ENCODE data around the gene STOML1. TPM values are rescaled to one million over a fixed set of nuclear protein-coding genes. Genes with fewer than 3 reads are reported as not detected.

STOML1 gene
- polyA plus RNA-seq, 1 experiment, result 18.3 TPM

DNA sequence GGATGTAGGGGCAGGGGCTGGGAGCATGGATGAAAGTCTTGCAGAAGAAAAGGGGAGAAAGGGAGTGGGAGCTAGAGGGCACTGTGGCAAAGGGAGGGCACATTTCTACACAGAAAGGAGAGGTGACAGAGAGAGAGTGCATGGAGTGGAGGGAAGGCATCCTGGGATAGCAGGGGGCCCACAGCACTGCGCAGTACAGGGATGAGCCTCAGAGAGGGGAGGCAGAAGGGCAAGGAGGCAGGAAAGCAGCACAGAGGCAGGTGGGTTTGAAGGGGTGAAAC lies 5.4 kb downstream of the STOML1 start:
- H3K36me3 ChIP-seq (ENCODE audit: control insufficient read depth, insufficient read depth, low read length), result peaks cover 1% of the 10 kb centered on the region
- TF ChIP-seq CTCF (IDR thresholded peaks at IDR 0.05; ENCODE audit: insufficient read depth, low read depth, low read length), result no peak
- POLR2A ChIA-PET, result no interaction called here
- H3K4me3 ChIP-seq (ENCODE audit: low read depth, low read length), result no peak overlapping the region
- CTCF ChIA-PET, result interaction anchor here (1.0 to 2.6 kb wide), 5 partner anchors 11 to 54 kb away, joined by 3 to 5 read pairs (median 3); no protein-coding TSS in a partner anchor
- no peaks in the 10 kb centered on the region for H3K27me3 ChIP-seq (ENCODE audit: control insufficient read depth, insufficient read depth, low read length)
- no peak for DNase-seq (ENCODE audit: low read depth)

DNA sequence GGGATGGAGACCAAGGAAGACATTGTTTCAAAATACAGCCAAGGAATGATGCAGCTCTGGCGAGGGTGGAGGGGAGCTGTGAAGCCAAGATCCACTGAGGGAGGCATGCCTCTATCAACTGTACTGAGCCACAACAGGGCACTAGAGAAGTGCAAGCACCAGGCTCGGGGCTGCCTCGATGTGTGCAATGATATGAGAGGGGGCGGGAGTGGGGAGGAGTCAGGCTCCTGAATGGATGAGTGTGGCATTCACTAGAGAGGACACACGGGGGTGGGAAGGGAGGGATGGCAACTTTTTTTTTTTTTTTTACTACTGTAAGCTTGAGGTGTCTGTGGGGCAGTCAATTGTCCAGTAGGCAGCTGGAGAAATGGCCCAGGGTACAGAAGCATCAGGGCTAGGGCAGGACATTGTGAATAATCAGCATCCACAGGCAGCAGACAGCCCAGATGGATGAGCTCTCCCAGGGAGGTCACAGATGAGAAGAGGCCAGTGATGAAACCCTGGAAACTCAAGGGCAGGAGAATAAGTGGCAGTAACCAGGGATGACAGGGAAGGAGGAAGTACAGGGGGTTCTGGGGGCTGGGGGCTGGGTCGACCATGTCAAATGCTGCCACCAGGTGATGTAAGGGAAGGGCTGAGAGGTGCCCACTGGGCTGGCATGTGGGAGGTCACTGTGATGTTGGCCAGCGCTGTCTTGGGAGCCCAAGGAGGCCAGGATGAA lies 5.9 kb downstream of the STOML1 start:
- POLR2A ChIA-PET, result interaction anchor here (0.7 kb wide), 1 partner anchor 51 kb away, joined by 3 read pairs; no protein-coding TSS in a partner anchor
- Histone ChIP-seq H3K4me3 (ENCODE audit: low read depth, low read length) (no peak overlapping the region), H3K27me3 (ENCODE audit: control insufficient read depth, insufficient read depth, low read length) (no peaks in the 10 kb centered on the region), H3K36me3 (ENCODE audit: control insufficient read depth, insufficient read depth, low read length) (peaks cover 1% of the 10 kb centered on the region)
- CTCF ChIA-PET, result interaction anchor here (1.0 to 2.6 kb wide), 9 partner anchors 11 to 66 kb away, joined by 3 to 6 read pairs (median 4); no protein-coding TSS in a partner anchor
- no peak for DNase-seq (ENCODE audit: low read depth)
- no peak for TF ChIP-seq CTCF (IDR thresholded peaks at IDR 0.05; ENCODE audit: insufficient read depth, low read depth, low read length)

- H3K27me3 ChIP-seq (ENCODE audit: control insufficient read depth, insufficient read depth, low read length), result no peaks in the 10 kb centered on the region
- DNase-seq (ENCODE audit: low read depth), result no peak
- ChIA-PET POLR2A (interaction anchor here (0.5 to 0.7 kb wide), 3 partner anchors 10 to 192 kb away, joined by 3 to 10 read pairs (median 3); no protein-coding TSS in a partner anchor), CTCF (interaction anchor here (0.6 to 1.8 kb wide), 9 partner anchors 10 to 67 kb away, joined by 3 to 6 read pairs (median 4); no protein-coding TSS in a partner anchor)
- H3K36me3 ChIP-seq (ENCODE audit: control insufficient read depth, insufficient read depth, low read length), result peaks cover 1% of the 10 kb centered on the region
- no peak for TF ChIP-seq CTCF (IDR thresholded peaks at IDR 0.05; ENCODE audit: insufficient read depth, low read depth, low read length)
- H3K4me3 ChIP-seq (ENCODE audit: low read depth, low read length), result no peak overlapping the region
Measured at GRCh38 chr15:73985101-73985873, 6.8 kb downstream of the STOML1 start.

- TF ChIP-seq CTCF (IDR thresholded peaks at IDR 0.05; ENCODE audit: insufficient read depth, low read depth, low read length), result no peak
Measured at GRCh38 chr15:73984208-73984979, 7.7 kb downstream of the STOML1 start.

More at GRCh38 chr15:73984208-73984979, 7.7 kb downstream of the STOML1 start:
- CTCF ChIA-PET, result interaction anchor here (0.6 to 3.1 kb wide), 5 partner anchors 8 to 64 kb away, joined by 3 to 21 read pairs (median 6); partner anchors contain the start of gene STOML1
- no peak for DNase-seq (ENCODE audit: low read depth)
- POLR2A ChIA-PET, result interaction anchor here (0.6 kb wide), 1 partner anchor 193 kb away, joined by 3 read pairs; no protein-coding TSS in a partner anchor
- no peaks in the 10 kb centered on the region for H3K27me3 ChIP-seq (ENCODE audit: control insufficient read depth, insufficient read depth, low read length)
- H3K4me3 ChIP-seq (ENCODE audit: low read depth, low read length), result no peak overlapping the region
- H3K36me3 ChIP-seq (ENCODE audit: control insufficient read depth, insufficient read depth, low read length), result peaks cover 1% of the 10 kb centered on the region

Measured in BJ (cell line).